PC-3 (cell line): ENCODE measurements around the gene DGCR2. TPM values are rescaled to one million over a fixed set of nuclear protein-coding genes. Genes with fewer than 3 reads are reported as not detected.

Experiments used
- ATAC-seq: fragments of 200-7000 bp; cut with Tn5 transposase; 2 replicates; pipeline ENCODE4 v1.9.1; 2020; ENCODE audit warnings: mild to moderate bottlenecking, moderate library complexity
- BruUV-seq: library from RNA; stranded (reverse); fragments of 400-500 nt; replicated peaks from 2 replicates; lab custom pipeline; 2021; lab: Mats Ljungman, UMichigan
- CTCF ChIA-PET: fragments of 300-600 bp; sonication (Branson Sonifier 250); formaldehyde crosslinking; loops from one replicate; lab custom pipeline; 2022; ENCODE audit warnings: antibody characterized with exemption; lab: Charles Lee
- POLR2A ChIA-PET: fragments of 300-600 bp; sonication (Branson Sonifier 250); formaldehyde crosslinking; loops from one replicate; lab custom pipeline; 2022; ENCODE audit warnings: antibody characterized with exemption; ENCODE audit not compliant: unreplicated experiment; lab: Charles Lee
- DNase-seq: peaks from one replicate; pipeline ENCODE4 v3.0.0-alpha.2; 2015
- H2AFZ ChIP-seq: fragments of 300-600 bp; sonication (generic); 2 replicates; pipeline ENCODE4 v1.6.0; 2016; ENCODE audit warnings: antibody characterized with exemption, low read length
- H3F3A ChIP-seq: fragments of 300-600 bp; sonication (generic); one replicate; pipeline ENCODE4 v1.6.0; 2017; ENCODE audit warnings: antibody characterized with exemption, low read length, control low read depth, mild to moderate bottlenecking; ENCODE audit not compliant: unreplicated experiment
- H3K27ac ChIP-seq: fragments of 300-600 bp; sonication (generic); 2 replicates; pipeline ENCODE4 v1.5.1; 2016; ENCODE audit warnings: mild to moderate bottlenecking, low read length
- H3K27me3 ChIP-seq: fragments of 300-600 bp; sonication (generic); 2 replicates; pipeline ENCODE4 v1.6.1; 2016; ENCODE audit warnings: low read length, mixed read lengths
- H3K36me3 ChIP-seq: fragments of 300-600 bp; sonication (generic); 2 replicates; pipeline ENCODE4 v1.6.1; 2016; ENCODE audit warnings: low read depth, mixed run types, low read length, mixed read lengths
- H3K4me1 ChIP-seq: fragments of 300-600 bp; sonication (generic); 2 replicates; pipeline ENCODE4 v1.5.1; 2016; ENCODE audit warnings: low read length; ENCODE audit not compliant: insufficient read depth
- H3K4me2 ChIP-seq: fragments of 300-600 bp; sonication (generic); 2 replicates; pipeline ENCODE4 v1.6.0; 2016; ENCODE audit warnings: low read length
- H3K4me3 ChIP-seq: fragments of 300-600 bp; sonication (generic); 2 replicates; pipeline ENCODE4 v1.5.1; 2016; ENCODE audit warnings: mild to moderate bottlenecking, low read length, mixed read lengths
- H3K79me2 ChIP-seq: fragments of 300-600 bp; sonication (generic); 2 replicates; pipeline ENCODE4 v1.6.1; 2017; ENCODE audit warnings: low read length, mixed read lengths
- H3K9ac ChIP-seq: fragments of 300-600 bp; sonication (generic); 2 replicates; pipeline ENCODE4 v1.6.0; 2016; ENCODE audit warnings: mild to moderate bottlenecking, low read length
- H3K9me2 ChIP-seq: fragments of 300-600 bp; sonication (generic); replicated peaks from 2 replicates; pipeline ENCODE4 v1.6.1; 2016; ENCODE audit warnings: mixed run types, low read length, mixed read lengths
- H3K9me3 ChIP-seq: fragments of 300-600 bp; sonication (generic); 2 replicates; pipeline ENCODE4 v1.6.1; 2016; ENCODE audit warnings: low read length, mixed read lengths
- H4K20me1 ChIP-seq: fragments of 300-600 bp; sonication (generic); 2 replicates; pipeline ENCODE4 v1.6.1; 2016; ENCODE audit warnings: low read length, mixed read lengths
- EZH2 ChIP-seq: fragments of 300-600 bp; sonication (generic); IDR thresholded peaks from one replicate; pipeline ENCODE4 v1.6.1; 2017; ENCODE audit warnings: antibody characterized with exemption, mild to moderate bottlenecking, low read length; ENCODE audit not compliant: unreplicated experiment
- EZH2phosphoT487 ChIP-seq: fragments of 300-600 bp; sonication (generic); IDR thresholded peaks from 2 replicates; pipeline ENCODE4 v1.6.1; 2018; ENCODE audit warnings: mild to moderate bottlenecking, antibody characterized with exemption, low read length, borderline replicate concordance
- intact Hi-C: fragments of 100-400 bp; cut with micrococcal nuclease; formaldehyde crosslinking; loops from 2 replicates; pipeline ENCODE4 v1.9.0; 2023
- total RNA-seq: library from RNA; depleted of rRNA; stranded (reverse); fragments of >200 nt; gene quantifications from 2 replicates; pipeline ENCODE4 v1.2.3, GENCODE V29; 2014
- TF ChIP-seq, protein P1 (sequence below): fragments of 300-600 bp; sonication (generic); conservative IDR thresholded peaks from 2 replicates; pipeline ENCODE4 v1.5.1; 2017; ENCODE audit warnings: antibody characterized with exemption, low read depth, mild to moderate bottlenecking, low read length

The DGCR2 gene
- total RNA-seq, 1 experiment from 2014 or later, result 36.1 TPM

DNA sequence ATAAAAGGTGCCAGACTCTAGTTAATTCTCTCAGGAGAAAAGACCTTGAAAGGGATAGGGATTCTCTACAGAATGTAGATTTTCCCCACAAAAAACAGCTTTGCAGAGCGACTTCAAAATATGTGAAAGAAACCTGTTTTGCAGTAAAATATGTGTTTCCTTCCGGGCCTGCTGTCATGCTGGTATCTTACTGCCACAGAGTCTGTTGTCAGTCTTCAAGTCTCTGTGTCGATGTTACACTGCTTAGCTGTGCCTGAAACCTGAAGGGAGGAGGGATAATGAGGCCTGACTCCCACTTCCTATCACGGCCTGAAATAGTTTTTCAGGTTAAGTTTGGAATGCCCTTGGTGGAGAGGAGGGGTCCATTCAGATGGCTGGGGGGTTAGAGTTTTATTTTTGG is 1.7 kb upstream of the DGCR2 start:
- Histone ChIP-seq H3K36me3 (no peaks in the 10 kb centered on the region), H3K9me2 (no peaks in the 10 kb centered on the region), H4K20me1 (peaks cover 18% of the 10 kb centered on the region; the same call in 1 of the 2 replicates), H3K27ac (no peak overlapping the region), H3K9ac (no peak overlapping the region), H2AFZ (no peak overlapping the region), H3K9me3 (no peaks in the 10 kb centered on the region), H3K27me3 (no peaks in the 10 kb centered on the region), H3K79me2 (peaks cover 29% of the 10 kb centered on the region), H3K4me2 (no peak overlapping the region), H3F3A (no peaks in the 10 kb centered on the region), H3K4me3 (no peak overlapping the region), H3K4me1 (peaks cover 13% of the 10 kb centered on the region)
- BruUV-seq, result no TSS peak
- DNase-seq (no peak), ATAC-seq (no peak)
- TF ChIP-seq EZH2phosphoT487, result no peak
- no peak for TF ChIP-seq EZH2
- TF ChIP-seq, protein P1, sequence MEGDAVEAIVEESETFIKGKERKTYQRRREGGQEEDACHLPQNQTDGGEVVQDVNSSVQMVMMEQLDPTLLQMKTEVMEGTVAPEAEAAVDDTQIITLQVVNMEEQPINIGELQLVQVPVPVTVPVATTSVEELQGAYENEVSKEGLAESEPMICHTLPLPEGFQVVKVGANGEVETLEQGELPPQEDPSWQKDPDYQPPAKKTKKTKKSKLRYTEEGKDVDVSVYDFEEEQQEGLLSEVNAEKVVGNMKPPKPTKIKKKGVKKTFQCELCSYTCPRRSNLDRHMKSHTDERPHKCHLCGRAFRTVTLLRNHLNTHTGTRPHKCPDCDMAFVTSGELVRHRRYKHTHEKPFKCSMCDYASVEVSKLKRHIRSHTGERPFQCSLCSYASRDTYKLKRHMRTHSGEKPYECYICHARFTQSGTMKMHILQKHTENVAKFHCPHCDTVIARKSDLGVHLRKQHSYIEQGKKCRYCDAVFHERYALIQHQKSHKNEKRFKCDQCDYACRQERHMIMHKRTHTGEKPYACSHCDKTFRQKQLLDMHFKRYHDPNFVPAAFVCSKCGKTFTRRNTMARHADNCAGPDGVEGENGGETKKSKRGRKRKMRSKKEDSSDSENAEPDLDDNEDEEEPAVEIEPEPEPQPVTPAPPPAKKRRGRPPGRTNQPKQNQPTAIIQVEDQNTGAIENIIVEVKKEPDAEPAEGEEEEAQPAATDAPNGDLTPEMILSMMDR, result no peak
- CTCF ChIA-PET, result no interaction called here
- intact Hi-C loops, result no loop called here
- POLR2A ChIA-PET, result no interaction called here

DNA sequence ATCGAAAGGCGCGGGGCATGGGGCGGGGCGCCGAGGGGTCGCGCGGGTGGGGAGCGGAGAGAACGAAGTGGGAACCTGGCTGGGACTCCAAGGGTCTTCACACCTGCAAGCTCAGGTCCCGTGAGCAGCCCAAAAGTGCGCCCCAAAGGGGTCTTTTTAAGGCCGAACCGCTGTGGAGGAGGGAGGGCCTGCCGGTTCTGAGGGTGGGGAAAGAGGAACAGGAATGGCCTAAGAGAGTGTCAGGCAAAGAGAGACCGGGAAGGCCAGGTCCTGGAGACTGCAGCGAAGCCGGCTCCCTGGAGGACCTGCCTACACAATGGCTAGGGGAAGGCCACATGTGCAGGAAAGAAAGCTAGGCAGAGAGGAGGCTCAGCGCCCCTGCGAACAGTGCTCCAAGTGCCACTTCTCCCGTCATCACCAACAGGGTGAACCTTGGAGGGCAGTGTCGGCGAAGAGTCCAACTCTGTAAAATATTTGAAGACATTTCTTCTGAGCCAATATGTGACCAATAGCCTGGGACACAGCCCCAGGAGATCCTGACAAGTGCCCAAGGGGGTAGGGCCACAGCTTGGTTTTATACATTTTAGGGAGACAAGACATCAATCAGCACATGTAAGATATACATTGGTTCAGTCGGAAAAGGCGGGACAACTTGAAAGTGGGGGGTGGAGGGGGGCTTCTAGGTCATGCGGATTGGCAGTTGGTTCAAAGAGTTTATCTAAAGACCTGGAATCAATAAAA is 710 bp upstream of the DGCR2 start:
- ChIA-PET CTCF (no interaction called here), POLR2A (no interaction called here)
- TF ChIP-seq EZH2phosphoT487 (no peak), EZH2 (no peak)
- TF ChIP-seq, protein P1, result no peak
- Histone ChIP-seq H3F3A (no peaks in the 10 kb centered on the region), H3K4me3 (peak overlapping the region; percentile 68), H3K9me2 (no peaks in the 10 kb centered on the region), H3K4me1 (peaks cover 13% of the 10 kb centered on the region), H3K9me3 (no peaks in the 10 kb centered on the region), H3K9ac (no peak overlapping the region), H2AFZ (peak overlapping the region; percentile 86), H3K27me3 (no peaks in the 10 kb centered on the region), H3K79me2 (peaks cover 39% of the 10 kb centered on the region), H3K36me3 (no peaks in the 10 kb centered on the region), H4K20me1 (peaks cover 22% of the 10 kb centered on the region; the same call in 1 of the 2 replicates), H3K27ac (no peak overlapping the region), H3K4me2 (peak overlapping the region; percentile 80)
- ATAC-seq, result peak; percentile 10; the same call in 1 of the 2 replicates
- no peak for DNase-seq
- intact Hi-C loops, result no loop called here
- no TSS peak for BruUV-seq

DNA sequence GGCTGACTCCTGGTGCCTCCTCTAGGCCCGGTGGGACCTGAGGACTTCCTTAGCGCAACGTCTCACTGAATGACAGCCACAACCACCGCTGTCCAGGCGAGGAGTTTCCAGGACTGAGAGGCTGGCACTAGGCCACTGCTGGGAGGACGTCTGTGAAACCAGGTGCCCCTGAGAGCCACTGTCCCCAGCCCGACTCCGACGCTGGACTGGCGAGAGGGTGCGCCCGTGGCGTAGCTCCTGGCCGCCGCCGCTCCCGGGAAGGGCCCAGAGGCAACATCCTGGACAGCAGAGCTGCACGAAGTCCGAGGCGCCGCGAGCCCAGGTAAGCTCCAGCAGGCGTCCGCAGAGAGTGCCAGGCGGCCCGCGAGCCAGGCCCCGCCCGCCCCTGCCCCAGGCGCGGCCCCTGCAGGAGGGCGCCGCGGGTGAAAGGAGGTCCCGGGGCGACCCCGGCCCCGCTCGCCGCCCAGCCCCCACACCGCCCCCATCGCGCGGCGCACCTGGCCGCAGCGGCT is 525 bp downstream of the DGCR2 start:
- ATAC-seq (peak; percentile 27), DNase-seq (peak; percentile 22)
- Histone ChIP-seq H3K27ac (peak overlapping the region; percentile 39; the same call in 1 of the 2 replicates), H3K4me2 (peak overlapping the region; percentile 90), H3K9me2 (no peaks in the 10 kb centered on the region), H3K9ac (peak overlapping the region; percentile 78), H3F3A (no peaks in the 10 kb centered on the region), H3K27me3 (no peaks in the 10 kb centered on the region), H4K20me1 (peaks cover 29% of the 10 kb centered on the region; the same call in 1 of the 2 replicates), H3K4me3 (peak overlapping the region; percentile 96), H3K36me3 (no peaks in the 10 kb centered on the region), H3K9me3 (no peaks in the 10 kb centered on the region), H2AFZ (peak overlapping the region; percentile 64; the same call in 1 of the 2 replicates), H3K4me1 (peaks cover 13% of the 10 kb centered on the region), H3K79me2 (peaks cover 51% of the 10 kb centered on the region)
- ChIA-PET POLR2A (interaction anchor here (0.6 kb wide), 1 partner anchor 212 kb away, joined by 5 read pairs; no protein-coding TSS in a partner anchor), CTCF (no interaction called here)
- no TSS peak for BruUV-seq
- TF ChIP-seq EZH2 (no peak), EZH2phosphoT487 (no peak)
- TF ChIP-seq, protein P1, result no peak
- intact Hi-C loops, result no loop called here
